SIG-M5 treated with dmso at 0.1 percent for 504 hours (cell line): Measurements from ENCODE around the gene RNF130.

ENCODE experiments used
- DNase-seq: peaks from one replicate; lab custom pipeline; 2025; ENCODE audit not compliant: unreplicated experiment; lab: John Stamatoyannopoulos, UW

RNF130 gene

GRCh38 chr5:180071531-180072255 is at the start of gene RNF130:
Gene RNF130 (minus strand): TSS chr5:180071759. CDS start chr5:180071702, 57 bp downstream.
- DNase-seq, result peak; percentile 84

GRCh38 chr5:180120237-180121101 is 48.9 kb upstream of the RNF130 start:
- no peak for DNase-seq

- no peak for DNase-seq
Measured at GRCh38 chr5:180119903-180120236, 48.3 kb upstream of the RNF130 start.

GRCh38 chr5:180119031-180119902 is 47.7 kb upstream of the RNF130 start:
- no peak for DNase-seq

- no peak for DNase-seq
Measured at GRCh38 chr5:180118391-180118791, 46.8 kb upstream of the RNF130 start.

- no peak for DNase-seq
Measured at GRCh38 chr5:180117000-180117725, 45.6 kb upstream of the RNF130 start.

- no peak for DNase-seq
Measured at GRCh38 chr5:180116077-180116999, 44.8 kb upstream of the RNF130 start.

- no peak for DNase-seq
Measured at GRCh38 chr5:180115326-180116076, 43.9 kb upstream of the RNF130 start.

- no peak for DNase-seq
Measured at GRCh38 chr5:180114304-180115003, 42.9 kb upstream of the RNF130 start.

GRCh38 chr5:180113660-180114303 is 42.2 kb upstream of the RNF130 start:
- DNase-seq, result no peak

GRCh38 chr5:180112181-180112861 is 40.8 kb upstream of the RNF130 start:
- DNase-seq, result no peak

- DNase-seq, result no peak
Measured at GRCh38 chr5:180111273-180112002, 39.9 kb upstream of the RNF130 start.

GRCh38 chr5:180109920-180110319 is 38.4 kb upstream of the RNF130 start:
- DNase-seq, result no peak

- no peak for DNase-seq
Measured at GRCh38 chr5:180107005-180107404, 35.4 kb upstream of the RNF130 start.

GRCh38 chr5:180105827-180106312 is 34.3 kb upstream of the RNF130 start:
- no peak for DNase-seq

GRCh38 chr5:180104168-180104530 is 32.6 kb upstream of the RNF130 start:
- no peak for DNase-seq
